K562 (cell line): ENCODE results near the gene NMS. TPM values are rescaled to one million over a fixed set of nuclear protein-coding genes. Genes with fewer than 3 reads are reported as not detected.

Experiments used
- ATAC-seq: fragments of 200-7000 bp; cut with Tn5 transposase; 3 replicates; pipeline ENCODE4 v1.9.1; 2020; ENCODE audit warnings: moderate library complexity
- BruUV-seq: library from RNA; stranded (reverse); fragments of 400-500 nt; replicated peaks from 2 replicates; lab custom pipeline; 2021; lab: Mats Ljungman, UMichigan
- CTCF ChIA-PET: fragments of 300-600 bp; formaldehyde crosslinking; extraction: SDS; loops from one replicate; lab custom pipeline; 2021; ENCODE audit warnings: low intra/inter-chr PET ratio; lab: Yijun Ruan, JAX
- POLR2A ChIA-PET: fragments of 300-600, 350-650 bp; sonication (Branson Sonifier 250); formaldehyde crosslinking; extraction: SDS; loops from one replicate; lab custom pipeline; 2021; ENCODE audit warnings: antibody characterized with exemption, inconsistent platforms; lab: Yijun Ruan, JAX
- DNase-seq, 4 experiments: peaks; one replicate each; pipeline versions ENCODE4 v3.0.0 to v3.0.0-alpha.2; 2011 to 2018; ENCODE audit warnings: low spot score in 3 of 4, mixed read lengths in 3 of 4; ENCODE audit errors: extremely low read depth in 1 of 4
- FAIRE-seq: peaks from 2 replicates; lab custom pipeline; 2011; peaks lifted over from hg19 to GRCh38; lab: Jason Lieb, UNC
- H2AFZ ChIP-seq: 2 replicates; pipeline ENCODE4 v1.6.0; 2011; ENCODE audit warnings: low read depth, low read length, control low read depth, inconsistent platforms
- H3K27ac ChIP-seq: fragments of 200-600 bp; 3 replicates; pipeline ENCODE4 v1.8.0; 2011; ENCODE audit warnings: low read depth, mild to moderate bottlenecking, control low read depth, inconsistent platforms, low read length, moderate library complexity, mixed read lengths; ENCODE audit errors: extremely low read depth
- H3K27me3 ChIP-seq, 2 experiments: fragments of 300-600 bp in 1 of 2; 2 replicates in 1 of 2; 3 replicates in 1 of 2; pipeline versions ENCODE4 v1.6.0 to v1.8.0; 2011; ENCODE audit warnings: inconsistent platforms in 2 of 2, low read length in 2 of 2, mild to moderate bottlenecking in 1 of 2, mixed read lengths in 1 of 2, moderate library complexity in 1 of 2; ENCODE audit not compliant: control insufficient read depth in 2 of 2, insufficient read depth in 2 of 2
- H3K36me3 ChIP-seq: fragments of 300-600 bp; 3 replicates; pipeline ENCODE4 v1.8.0; 2011; ENCODE audit warnings: mild to moderate bottlenecking, low read length, inconsistent platforms; ENCODE audit not compliant: control insufficient read depth, insufficient read depth
- H3K4me1 ChIP-seq, 2 experiments: fragments of 200-600 bp in 1 of 2; replicated peaks in 1 of 2; 2 replicates in 1 of 2; 3 replicates in 1 of 2; pipeline versions ENCODE4 v1.5.1 to v1.8.0; 2011; ENCODE audit warnings: inconsistent platforms in 2 of 2, low read length in 2 of 2, mild to moderate bottlenecking in 1 of 2, mixed read lengths in 1 of 2, moderate library complexity in 1 of 2; ENCODE audit not compliant: control insufficient read depth in 2 of 2, insufficient read depth in 2 of 2
- H3K4me2 ChIP-seq: 2 replicates; pipeline ENCODE4 v1.6.1; 2011; ENCODE audit warnings: low read length, control low read depth, inconsistent platforms, mixed read lengths; ENCODE audit not compliant: insufficient read depth
- H3K4me3 ChIP-seq: fragments of 200-600 bp; sonication (generic), shearing (Covaris generic); 2 replicates; pipeline ENCODE4 v1.5.1; 2016; ENCODE audit warnings: control low read depth, inconsistent platforms
- H3K79me2 ChIP-seq: fragments of 200-600 bp; 3 replicates; pipeline ENCODE4 v1.8.0; 2011; ENCODE audit warnings: low read length, inconsistent platforms; ENCODE audit not compliant: control insufficient read depth, insufficient read depth
- H3K9ac ChIP-seq, 2 experiments: 2 replicates each; pipeline versions ENCODE4 v1.6.0 to v1.6.1; 2011; ENCODE audit warnings: low read depth in 2 of 2, low read length in 2 of 2, control low read depth in 1 of 2, inconsistent platforms in 1 of 2, mild to moderate bottlenecking in 1 of 2, mixed read lengths in 1 of 2; ENCODE audit not compliant: insufficient read depth in 1 of 2
- H3K9me1 ChIP-seq: one replicate; pipeline ENCODE4 v1.6.0; 2011; ENCODE audit warnings: inconsistent platforms, mild to moderate bottlenecking, low read length, moderate library complexity; ENCODE audit not compliant: control insufficient read depth, insufficient read depth
- H3K9me3 ChIP-seq: replicated peaks from 2 replicates; pipeline ENCODE4 v1.5.1; 2011; ENCODE audit warnings: low read depth, low read length, inconsistent platforms; ENCODE audit not compliant: control insufficient read depth, insufficient read depth
- H4K20me1 ChIP-seq: replicated peaks from 2 replicates; pipeline ENCODE4 v1.6.1; 2011; ENCODE audit warnings: low read length, inconsistent platforms, mixed read lengths; ENCODE audit not compliant: control insufficient read depth, insufficient read depth
- CEBPB ChIP-seq: fragments of 450-650 bp; IDR thresholded peaks from 2 replicates; pipeline ENCODE4 v1.6.1; 2016; ENCODE audit warnings: missing genetic modification characterization, missing compliant biosample characterization
- CEBPG ChIP-seq, 3 experiments: fragments of 200-800 bp in 1 of 3; sonication (Bioruptor generic) in 1 of 3; sonication (generic) in 1 of 3; formaldehyde crosslinking in 1 of 3; IDR thresholded peaks in 2 of 3; conservative IDR thresholded peaks in 1 of 3; 2 replicates each; pipeline versions ENCODE4 v1.6.1 to v1.8.0; 2016 to 2022; ENCODE audit warnings: missing compliant biosample characterization in 2 of 3, missing genetic modification characterization in 2 of 3, mild to moderate bottlenecking in 1 of 3, missing genetic modification reagents in 1 of 3
- CHD4 ChIP-seq: fragments of 200-600 bp; sonication (generic); IDR thresholded peaks from 3 replicates; pipeline ENCODE4 v1.6.1; 2012; ENCODE audit warnings: low read depth, mild to moderate bottlenecking, mixed read lengths, low read length, inconsistent platforms; ENCODE audit not compliant: insufficient read depth, insufficient replicate concordance, poor library complexity, severe bottlenecking
- FOXK1 ChIP-seq: sonication (generic); formaldehyde crosslinking; IDR thresholded peaks from 2 replicates; pipeline ENCODE4 v1.8.0; 2022; ENCODE audit warnings: missing genetic modification reagents, mild to moderate bottlenecking, borderline replicate concordance
- PTTG1 ChIP-seq: fragments of 450-650 bp; IDR thresholded peaks from 2 replicates; pipeline ENCODE4 v1.6.1; 2016; ENCODE audit warnings: low read depth, mild to moderate bottlenecking, missing genetic modification characterization, missing compliant biosample characterization
- SMARCB1 ChIP-seq: IDR thresholded peaks from 2 replicates; pipeline ENCODE4 v1.6.1; 2011; ENCODE audit warnings: improper control_type of control experiment, low read depth; ENCODE audit not compliant: insufficient read length
- WGBS: fragments of 100-300 bp; shearing (Covaris generic); methylation state at CpG from one replicate; pipeline ENCODE4 v1.1.6; 2016; ENCODE audit warnings: low coverage, mixed read lengths; ENCODE audit not compliant: insufficient coverage; ENCODE audit errors: missing lambda C conversion rate; 5-methylcytosine and 5-hydroxymethylcytosine counted together
- in situ Hi-C: fragments of 300-500 bp; cut with MboI; formaldehyde crosslinking; loops from 4 replicates; pipeline ENCODE4 v1.15.0; 2018; ENCODE audit warnings: inconsistent platforms, mixed read lengths
- intact Hi-C: fragments of 100-400 bp; cut with micrococcal nuclease; formaldehyde crosslinking; loops from 2 replicates; pipeline ENCODE4 v1.14.2; 2022
- polyA plus RNA-seq, 8 experiments: library from polyadenylated mRNA; depleted of rRNA in 4 of 8; stranded (reverse) in 5 of 8; unstranded in 3 of 8; fragments of >200 nt; fragmentation: Nextera tagmentation in 2 of 8; fragmentation: Illumina TruSeq in 1 of 8; extraction: Ambion mirVana in 2 of 8; extraction: Trizol in 1 of 8; gene quantifications; 2 replicates each; pipeline versions ENCODE4 v1.2.1 to v1.2.3, GENCODE V29; 2011 to 2014; ENCODE audit warnings: inconsistent platforms in 1 of 8, missing spikeins in 1 of 8
- total RNA-seq, 7 experiments: library from RNA; depleted of rRNA in 6 of 7; stranded (reverse); fragments of >200 nt in 6 of 7; fragmentation: Illumina TruSeq in 2 of 7; extraction: Trizol in 2 of 7; gene quantifications; 2 replicates each; pipeline versions ENCODE4 v1.2.1 to v1.2.3, GENCODE V29; 2011 to 2021; ENCODE audit warnings: low replicate concordance in 1 of 7
- TF ChIP-seq, protein P1 (sequence below): fragments of 250-450 bp; sonication (Bioruptor Pico); IDR thresholded peaks from 2 replicates; pipeline ENCODE4 v1.9.0; 2021; ENCODE audit warnings: mild to moderate bottlenecking, inconsistent platforms

The NMS gene
- total and polyA plus RNA-seq, 9 of the 15 experiments (the other 6 are each of a cell fraction or from before 2014, with no cell fraction given): not detected

- intact Hi-C loops (loop anchor here (10.0 kb wide), 2 partner anchors 179 to 559 kb away; no protein-coding TSS in a partner anchor), in situ Hi-C loops (no loop called here)
- no TSS peak for BruUV-seq
- peaks cover 0 to 5% of the 10 kb centered on the region in 2 experiments; a peak in 2 of 5 replicates for H3K4me1 ChIP-seq
- no peaks in the 10 kb centered on the region for H3K79me2 ChIP-seq
- H3K27ac ChIP-seq: no peak overlapping the region
- H3K9me3 ChIP-seq: no peaks in the 10 kb centered on the region
- FAIRE-seq: no peak
- no peak overlapping the region for H3K4me2 ChIP-seq
- no peak overlapping the region for H3K4me3 ChIP-seq
- 14% methylated on average over 15 of the region's 15 CpGs for WGBS
- no peaks in the 10 kb centered on the region for H4K20me1 ChIP-seq
- no peak for DNase-seq
- peaks cover 0 to 2% of the 10 kb centered on the region in 2 experiments; a peak in 1 of 5 replicates for H3K27me3 ChIP-seq
- peak; percentile 64 for TF ChIP-seq CEBPB (tag)
- no peak for TF ChIP-seq SMARCB1
- TF ChIP-seq FOXK1: no peak
- no peak for TF ChIP-seq CHD4
- TF ChIP-seq CEBPG (CRISPR knock-in tag; IDR thresholded peaks at IDR 0.05): no peak
- TF ChIP-seq CEBPG (tag; conservative IDR thresholded peaks at IDR 0.05 in 1 of 2, IDR thresholded peaks at IDR 0.05 in 1 of 2): peak; percentile 43 to 73
- TF ChIP-seq, protein P1, sequence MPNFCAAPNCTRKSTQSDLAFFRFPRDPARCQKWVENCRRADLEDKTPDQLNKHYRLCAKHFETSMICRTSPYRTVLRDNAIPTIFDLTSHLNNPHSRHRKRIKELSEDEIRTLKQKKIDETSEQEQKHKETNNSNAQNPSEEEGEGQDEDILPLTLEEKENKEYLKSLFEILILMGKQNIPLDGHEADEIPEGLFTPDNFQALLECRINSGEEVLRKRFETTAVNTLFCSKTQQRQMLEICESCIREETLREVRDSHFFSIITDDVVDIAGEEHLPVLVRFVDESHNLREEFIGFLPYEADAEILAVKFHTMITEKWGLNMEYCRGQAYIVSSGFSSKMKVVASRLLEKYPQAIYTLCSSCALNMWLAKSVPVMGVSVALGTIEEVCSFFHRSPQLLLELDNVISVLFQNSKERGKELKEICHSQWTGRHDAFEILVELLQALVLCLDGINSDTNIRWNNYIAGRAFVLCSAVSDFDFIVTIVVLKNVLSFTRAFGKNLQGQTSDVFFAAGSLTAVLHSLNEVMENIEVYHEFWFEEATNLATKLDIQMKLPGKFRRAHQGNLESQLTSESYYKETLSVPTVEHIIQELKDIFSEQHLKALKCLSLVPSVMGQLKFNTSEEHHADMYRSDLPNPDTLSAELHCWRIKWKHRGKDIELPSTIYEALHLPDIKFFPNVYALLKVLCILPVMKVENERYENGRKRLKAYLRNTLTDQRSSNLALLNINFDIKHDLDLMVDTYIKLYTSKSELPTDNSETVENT: no peak
- no peak for TF ChIP-seq PTTG1 (tag)
- POLR2A ChIA-PET: interaction anchor here (1.2 kb wide), 1 partner anchor 9 kb away, joined by 5 read pairs; no protein-coding TSS in a partner anchor
- H2AFZ ChIP-seq: no peak overlapping the region
- H3K9me1 ChIP-seq: no peaks in the 10 kb centered on the region
- ATAC-seq: no peak; the same call in 2 of the 3 replicates
- H3K36me3 ChIP-seq: no peaks in the 10 kb centered on the region
- CTCF ChIA-PET: no interaction called here
- no peak overlapping the region for H3K9ac ChIP-seq
These were observed 44.5 kb upstream of the NMS start for GRCh38 chr2:100425573-100426383.
